WI38 (cell line): ENCODE data around the gene SERINC5.
A peak's percentile ranks its signal among the peaks of the same experiment; 100 is the strongest.
"Not testable (repeated sequence)": the region's sequence is repeated elsewhere in the genome, so short reads cannot be mapped to it uniquely, and the experiment has no call there.

Experiments used
- H3K4me3 ChIP-seq: 2 replicates; pipeline ENCODE4 v1.5.1; 2011; ENCODE audit warnings: low read depth, mild to moderate bottlenecking, control low read depth, low read length
- TF ChIP-seq, protein P1 (sequence below): IDR thresholded peaks from 2 replicates; pipeline ENCODE4 v1.5.1; 2012; ENCODE audit warnings: low read depth, mild to moderate bottlenecking, control low read depth, low read length

SERINC5 gene

DNA sequence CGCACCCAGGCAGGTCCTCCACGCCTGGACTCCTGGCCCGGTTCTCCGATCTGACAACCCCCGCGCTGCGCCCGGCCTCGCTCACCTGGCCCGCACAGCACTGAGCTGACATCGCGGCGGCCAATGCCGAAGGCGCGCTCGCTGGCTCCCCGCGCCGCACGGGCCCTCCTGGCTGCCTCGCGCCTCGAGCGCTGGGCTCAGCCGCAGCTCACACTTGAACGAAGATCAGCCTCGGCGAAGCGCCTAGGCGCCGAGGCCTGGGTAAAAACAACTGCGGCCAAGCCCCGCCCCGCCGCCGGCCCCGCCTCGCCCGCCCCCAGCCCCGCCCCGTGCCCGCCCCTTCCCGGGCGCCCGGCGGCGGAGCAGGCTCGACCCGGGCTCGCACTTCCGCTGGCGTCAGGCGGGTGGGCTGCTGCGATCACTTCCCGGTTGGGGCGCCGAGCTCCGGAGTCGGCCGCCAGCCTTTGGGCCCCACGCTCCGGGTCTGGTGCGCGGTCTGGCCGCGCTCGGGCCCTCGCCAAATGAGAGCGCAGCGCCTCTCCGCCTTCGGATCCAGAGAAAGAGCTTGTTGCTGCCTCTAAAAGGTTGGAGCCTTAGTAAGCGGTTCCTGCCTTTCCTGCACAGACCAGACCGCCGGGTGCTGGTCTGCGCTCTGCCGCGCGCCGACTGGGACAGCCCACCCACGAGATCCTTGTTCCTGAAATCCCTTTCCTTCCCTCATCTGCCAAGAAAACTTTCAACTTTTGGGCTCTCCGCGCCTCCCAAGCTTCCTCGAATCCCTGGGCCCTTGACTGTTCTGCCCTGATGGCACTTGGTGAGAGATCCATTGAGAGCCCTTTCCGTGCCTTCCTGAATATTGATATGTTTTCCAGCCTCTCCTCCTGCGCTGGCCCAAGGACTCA, at the start of gene SERINC5:
Gene SERINC5 (minus strand): TSS at position 238 of the 902 bp plus-strand sequence. CDS start 126 bp downstream, at position 112.
- H3K4me3 ChIP-seq: peak within 1 kb of the TSS; percentile 62
- TF ChIP-seq, protein P1, sequence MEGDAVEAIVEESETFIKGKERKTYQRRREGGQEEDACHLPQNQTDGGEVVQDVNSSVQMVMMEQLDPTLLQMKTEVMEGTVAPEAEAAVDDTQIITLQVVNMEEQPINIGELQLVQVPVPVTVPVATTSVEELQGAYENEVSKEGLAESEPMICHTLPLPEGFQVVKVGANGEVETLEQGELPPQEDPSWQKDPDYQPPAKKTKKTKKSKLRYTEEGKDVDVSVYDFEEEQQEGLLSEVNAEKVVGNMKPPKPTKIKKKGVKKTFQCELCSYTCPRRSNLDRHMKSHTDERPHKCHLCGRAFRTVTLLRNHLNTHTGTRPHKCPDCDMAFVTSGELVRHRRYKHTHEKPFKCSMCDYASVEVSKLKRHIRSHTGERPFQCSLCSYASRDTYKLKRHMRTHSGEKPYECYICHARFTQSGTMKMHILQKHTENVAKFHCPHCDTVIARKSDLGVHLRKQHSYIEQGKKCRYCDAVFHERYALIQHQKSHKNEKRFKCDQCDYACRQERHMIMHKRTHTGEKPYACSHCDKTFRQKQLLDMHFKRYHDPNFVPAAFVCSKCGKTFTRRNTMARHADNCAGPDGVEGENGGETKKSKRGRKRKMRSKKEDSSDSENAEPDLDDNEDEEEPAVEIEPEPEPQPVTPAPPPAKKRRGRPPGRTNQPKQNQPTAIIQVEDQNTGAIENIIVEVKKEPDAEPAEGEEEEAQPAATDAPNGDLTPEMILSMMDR: no peak

DNA sequence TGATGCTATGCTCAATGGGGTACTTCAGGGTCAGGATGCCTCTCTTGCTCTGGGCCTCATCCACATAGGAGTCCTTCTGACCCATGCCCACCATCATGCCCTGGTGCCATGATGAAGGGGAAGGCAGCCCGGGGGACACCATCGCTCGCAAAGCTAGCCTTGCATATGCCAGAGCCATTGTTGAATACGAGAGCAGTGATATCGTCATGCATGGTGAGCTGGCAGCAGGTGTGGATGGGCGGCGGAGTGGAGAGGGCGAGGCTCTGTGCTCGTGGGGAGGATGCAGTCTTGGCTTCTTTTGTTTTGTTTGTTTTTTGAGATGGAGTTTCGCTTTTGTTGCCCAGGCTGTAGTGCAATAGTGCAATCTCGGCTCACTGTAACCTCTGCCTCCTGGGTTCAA, 46.8 kb upstream of the SERINC5 start:
- TF ChIP-seq, protein P1: no peak

GRCh38 chr5:80301342-80301741, 45.5 kb upstream of the SERINC5 start:
- not testable (repeated sequence) for H3K4me3 ChIP-seq

More for the DNA sequence above, 46.8 kb upstream of the SERINC5 start:
- no peak overlapping the region for H3K4me3 ChIP-seq

DNA sequence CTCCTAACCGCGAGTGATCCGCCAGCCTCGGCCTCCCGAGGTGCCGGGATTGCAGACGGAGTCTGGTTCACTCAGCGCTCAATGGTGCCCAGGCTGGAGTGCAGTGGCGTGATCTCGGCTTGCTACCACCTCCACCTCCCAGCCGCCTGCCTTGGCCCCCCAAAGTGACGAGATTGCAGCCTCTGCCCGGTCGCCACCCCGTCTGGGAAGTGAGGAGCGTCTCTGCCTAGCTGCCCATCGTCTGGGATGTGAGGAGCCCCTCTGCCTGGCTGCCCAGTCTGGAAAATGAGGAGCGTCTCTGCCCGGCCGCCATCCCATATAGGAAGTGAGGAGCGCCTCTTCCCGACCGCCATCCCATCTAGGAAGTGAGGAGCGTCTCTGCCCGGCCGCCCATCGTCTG, 44.9 kb upstream of the SERINC5 start:
- not testable (repeated sequence) for H3K4me3 ChIP-seq

GRCh38 chr5:80300125-80300524, 44.3 kb upstream of the SERINC5 start:
- TF ChIP-seq, protein P1: no peak
- no peak overlapping the region for H3K4me3 ChIP-seq

DNA sequence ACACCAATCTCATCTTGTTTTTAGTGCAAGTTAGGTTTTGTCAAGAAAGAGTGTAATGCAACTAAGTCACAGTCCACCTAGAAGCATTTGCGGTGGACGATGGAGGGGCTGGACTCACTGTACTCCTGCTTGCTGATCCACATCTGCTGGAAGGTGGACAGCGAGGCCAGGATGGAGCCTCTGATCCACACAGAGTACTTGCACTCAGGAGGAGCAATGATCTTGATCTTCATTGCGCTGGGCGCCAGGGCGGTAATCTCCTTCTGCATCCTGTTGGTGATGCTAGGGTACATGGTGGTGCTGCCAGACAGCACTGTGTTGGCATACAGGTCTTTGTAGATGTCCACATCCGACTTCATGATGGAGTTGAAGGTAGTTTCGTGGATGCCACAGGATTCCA, 43.8 kb upstream of the SERINC5 start:
- no peak overlapping the region for H3K4me3 ChIP-seq
- TF ChIP-seq, protein P1: no peak

DNA sequence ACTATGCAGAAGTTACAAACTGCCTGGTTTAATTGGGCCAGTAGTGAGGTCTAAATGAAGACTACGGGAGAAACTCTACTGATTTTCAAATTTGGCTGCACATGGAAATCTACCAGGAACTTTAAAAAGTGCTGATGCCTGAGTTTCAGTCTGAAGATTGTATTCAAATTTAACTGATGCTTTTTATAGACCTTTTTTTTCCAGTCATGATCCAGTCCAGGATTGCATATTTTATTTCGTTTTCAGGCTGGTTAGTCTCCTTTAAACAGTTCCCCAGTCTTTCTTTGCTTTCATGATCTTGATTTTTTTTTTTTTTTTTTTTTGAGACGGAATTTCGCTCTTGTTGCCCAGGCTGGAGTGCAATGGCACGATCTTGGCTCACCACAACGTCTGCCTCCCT, 40.3 kb upstream of the SERINC5 start:
- TF ChIP-seq, protein P1: no peak
- H3K4me3 ChIP-seq: no peak overlapping the region

- H3K4me3 ChIP-seq: no peak overlapping the region
Observed at GRCh38 chr5:80291761-80292160, 35.9 kb upstream of the SERINC5 start.

More at GRCh38 chr5:80291761-80292160, 35.9 kb upstream of the SERINC5 start:
- TF ChIP-seq, protein P1: no peak
